Left renal cortex interstitium (tissue), 4 donors: Measurements from ENCODE around the gene RFX6. TPM values are rescaled to one million over a fixed set of nuclear protein-coding genes. Genes with fewer than 3 reads are reported as not detected.

Source experiments
- DNase-seq, 4 donors: peaks; one replicate each; pipeline ENCODE4 v3.0.0-alpha.2; 2013; ENCODE audit warnings: low read depth in 4 of 4, low spot score in 2 of 4, missing footprints in 1 of 4
- polyA plus RNA-seq, 4 donors: library from polyadenylated mRNA; unstranded; fragments of 120-200 nt; gene quantifications; one replicate each; pipeline ENCODE4 v1.2.1, GENCODE V29; 2013; ENCODE audit not compliant: insufficient read length in 4 of 4

The RFX6 gene
- polyA plus RNA-seq, 4 donors = 0.06 to 0.08 TPM; not detected in 2

DNA sequence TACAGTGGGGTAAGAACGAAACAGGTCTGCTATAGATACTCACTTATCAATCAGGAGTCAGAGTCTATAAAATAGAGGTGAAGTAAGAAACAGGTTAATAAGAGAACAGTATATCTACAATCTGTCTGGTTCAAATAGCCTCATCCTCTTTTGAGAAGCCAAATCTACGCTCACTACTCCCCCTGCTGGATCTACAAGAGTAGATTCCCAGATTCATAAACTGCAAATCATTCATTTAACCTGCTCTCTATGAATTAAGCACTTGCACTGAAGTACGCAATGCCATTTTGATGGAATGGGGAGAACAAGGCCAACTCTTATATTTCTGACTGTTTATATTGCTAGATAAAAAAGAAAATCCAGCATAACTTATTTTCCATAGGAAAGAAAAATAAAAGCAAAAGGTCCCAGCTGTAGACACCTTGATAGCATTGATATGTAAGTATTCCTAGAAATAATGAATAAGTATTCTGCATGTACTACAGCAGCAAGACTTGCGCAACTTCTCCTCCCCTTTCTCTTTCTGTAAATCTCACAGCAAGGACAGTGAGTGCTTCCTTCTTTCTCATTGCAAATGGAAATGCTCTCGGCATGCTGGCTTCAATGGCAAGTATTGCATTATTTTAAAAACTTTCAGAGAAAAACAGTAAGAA is 92.3 kb downstream of the RFX6 start:
- peak in 3 of 4 donors; percentile 10 to 47 (median 13) for DNase-seq

DNA sequence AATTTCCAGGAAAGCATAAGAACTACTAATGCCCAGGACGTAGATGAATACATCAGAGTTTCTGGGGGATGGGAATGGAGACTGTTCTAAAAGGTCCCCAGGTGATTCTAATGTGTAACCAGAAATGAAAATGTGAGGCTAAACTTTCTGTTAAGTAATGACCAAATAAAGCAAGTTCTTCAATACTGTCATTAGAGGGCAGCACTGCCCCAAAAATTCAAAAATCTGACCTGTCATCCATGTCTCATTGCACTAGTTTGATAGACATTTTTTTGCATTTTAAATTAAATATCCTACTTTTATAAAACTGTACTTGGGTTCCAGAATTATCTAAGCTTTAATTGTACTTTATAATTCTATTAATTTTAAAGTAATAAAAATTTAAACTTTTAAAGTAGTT is 94.9 kb downstream of the RFX6 start:
- DNase-seq = peak in 2 of 4 donors; percentile 11 to 20

- DNase-seq = no peak
Measured at GRCh38 chr6:116973976-116974375, 96.9 kb downstream of the RFX6 start.

DNA sequence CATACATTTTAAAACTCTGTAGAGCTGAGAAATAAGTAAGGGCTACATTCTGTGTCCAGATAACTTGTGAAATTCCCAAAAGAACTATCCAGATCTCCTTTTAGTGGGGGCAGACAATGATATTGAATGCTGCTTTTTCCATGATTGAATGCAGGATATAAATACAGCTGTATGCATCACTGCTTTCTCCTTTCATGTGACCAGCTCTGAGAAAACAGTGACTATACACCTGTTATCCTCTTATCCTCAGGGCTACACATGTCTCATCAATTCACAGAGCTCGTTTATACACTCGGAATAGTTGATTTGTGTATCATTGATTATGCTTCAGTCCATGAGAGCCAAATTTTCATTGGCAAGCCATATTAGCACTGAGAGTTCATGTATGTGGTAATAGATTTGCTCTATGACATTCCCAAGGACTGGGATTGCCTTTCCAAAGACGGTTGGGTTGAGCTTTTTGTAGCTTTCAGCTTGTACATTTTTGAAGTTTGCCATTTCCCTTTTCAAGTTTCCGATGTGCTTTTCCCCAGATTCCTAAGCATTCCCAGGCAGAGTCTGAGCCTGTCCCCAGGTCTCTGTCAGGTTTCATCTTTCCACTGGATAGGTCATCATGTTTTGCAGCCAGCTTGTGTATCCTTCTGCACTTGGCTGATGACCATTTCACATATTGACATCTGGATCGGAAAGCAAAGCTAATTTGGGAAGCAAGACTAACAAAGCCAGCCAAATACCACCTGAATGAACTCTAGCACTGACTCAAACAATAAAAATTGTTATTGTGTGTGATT is 97.7 kb downstream of the RFX6 start:
- no peak for DNase-seq

DNA sequence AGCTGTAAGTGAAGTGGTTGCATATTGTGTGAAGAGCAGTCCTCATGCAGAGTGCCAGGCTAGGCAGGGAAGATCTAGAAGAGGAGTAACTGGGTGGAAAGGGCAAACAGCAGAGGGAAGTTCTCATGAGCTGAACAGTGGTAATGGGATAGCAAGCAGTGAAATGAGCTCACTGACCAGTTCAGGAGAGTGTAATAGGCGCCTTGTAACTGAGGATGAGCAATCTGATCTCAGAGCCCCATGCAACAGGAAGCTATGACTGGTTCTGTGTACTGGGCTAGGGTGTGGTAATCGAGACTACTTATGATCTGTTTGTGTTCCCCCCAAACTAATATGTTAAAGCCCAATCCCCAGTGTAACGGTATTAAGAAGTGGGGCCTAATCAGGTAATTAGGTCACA is 98.6 kb downstream of the RFX6 start:
- DNase-seq = no peak

DNA sequence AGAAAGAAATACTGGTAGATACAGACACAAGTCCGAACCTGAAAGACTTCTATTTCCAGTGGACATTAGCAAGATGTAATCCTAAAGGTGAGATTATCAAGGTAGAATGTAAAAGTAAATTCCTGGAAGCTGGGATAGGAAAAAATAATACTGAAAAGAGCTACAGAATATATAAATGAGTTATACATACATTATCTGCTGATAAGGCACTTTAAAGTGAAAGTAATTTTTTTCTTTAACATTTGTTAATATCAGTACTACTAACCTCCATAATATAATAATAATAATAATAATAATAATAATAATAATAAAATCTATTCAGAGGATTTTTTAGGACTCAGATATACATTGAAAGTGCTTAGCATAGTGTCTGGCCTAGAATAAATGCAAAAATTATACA is 102.5 kb downstream of the RFX6 start:
- no peak for DNase-seq

Other genes starting within 250 kb of the RFX6 start
- gene ZUP1, start 208.5 kb upstream of the RFX6 start, polyA plus RNA-seq = 10 to 100 TPM; 12.5 to 15.2 (median 13.9) TPM
- gene KPNA5, start 196.0 kb upstream of the RFX6 start, polyA plus RNA-seq = 10 to 100 TPM; 18.6 to 22.2 (median 20.7) TPM
- gene FAM162B, start 111.5 kb upstream of the RFX6 start, polyA plus RNA-seq = 1 to 10 TPM; 5.7 to 8.1 (median 7.7) TPM
- gene GPRC6A, start 48.2 kb upstream of the RFX6 start, polyA plus RNA-seq = under 1 TPM; 0.17 to 0.43 (median 0.34) TPM